AML-193 (cell line): ENCODE measurements around the gene CDH20.
A peak's percentile ranks its signal among the peaks of the same experiment; 100 is the strongest.

ENCODE experiments used
- DNase-seq, 2 experiments: peaks; one replicate each; lab custom pipeline; 2025; lab: John Stamatoyannopoulos, UW

The CDH20 gene

DNA sequence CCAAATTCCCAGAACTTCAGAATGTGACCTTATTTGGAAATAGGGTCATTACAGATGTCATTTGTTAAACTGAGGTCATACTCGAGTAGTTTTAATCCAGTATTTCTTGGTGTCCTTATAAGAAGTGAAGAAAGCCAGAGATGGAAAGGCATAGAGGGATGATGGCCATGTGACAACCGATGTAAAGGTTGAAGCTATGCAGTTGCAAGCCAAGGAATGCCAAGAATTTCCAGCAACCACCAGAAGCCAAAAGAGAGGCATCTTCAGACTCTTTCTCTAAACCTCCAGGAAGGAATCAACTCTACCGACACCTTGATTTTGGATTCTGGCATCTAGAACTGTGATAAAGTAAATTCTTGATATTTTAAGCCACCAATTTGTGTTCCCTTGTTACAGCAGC is 242.2 kb downstream of the CDH20 start:
- no peak for DNase-seq

- no peak for DNase-seq
Observed at GRCh38 chr18:61578846-61579245, 245.6 kb downstream of the CDH20 start.

- no peak for DNase-seq
Observed at GRCh38 chr18:61579581-61579980, 246.4 kb downstream of the CDH20 start.

DNA sequence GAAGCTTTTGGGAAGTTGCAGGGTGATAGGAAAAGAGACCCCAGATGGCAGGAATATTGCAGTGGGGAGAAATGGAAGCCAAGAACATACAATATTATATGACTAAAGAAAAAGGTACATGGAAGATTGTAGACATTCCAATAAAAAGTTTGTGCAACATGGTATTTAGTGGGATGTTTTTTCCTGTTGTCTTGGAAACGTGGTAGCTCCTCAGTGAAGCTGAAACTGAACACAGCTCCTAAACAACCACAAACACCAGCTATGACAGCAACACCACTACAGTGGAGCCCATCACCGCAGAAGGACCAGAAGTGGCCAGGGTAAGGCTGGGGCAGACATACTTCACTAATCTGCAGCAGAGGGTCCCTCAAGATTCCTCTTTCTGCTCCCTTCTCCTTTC is 246.8 kb downstream of the CDH20 start:
- no peak for DNase-seq

DNA sequence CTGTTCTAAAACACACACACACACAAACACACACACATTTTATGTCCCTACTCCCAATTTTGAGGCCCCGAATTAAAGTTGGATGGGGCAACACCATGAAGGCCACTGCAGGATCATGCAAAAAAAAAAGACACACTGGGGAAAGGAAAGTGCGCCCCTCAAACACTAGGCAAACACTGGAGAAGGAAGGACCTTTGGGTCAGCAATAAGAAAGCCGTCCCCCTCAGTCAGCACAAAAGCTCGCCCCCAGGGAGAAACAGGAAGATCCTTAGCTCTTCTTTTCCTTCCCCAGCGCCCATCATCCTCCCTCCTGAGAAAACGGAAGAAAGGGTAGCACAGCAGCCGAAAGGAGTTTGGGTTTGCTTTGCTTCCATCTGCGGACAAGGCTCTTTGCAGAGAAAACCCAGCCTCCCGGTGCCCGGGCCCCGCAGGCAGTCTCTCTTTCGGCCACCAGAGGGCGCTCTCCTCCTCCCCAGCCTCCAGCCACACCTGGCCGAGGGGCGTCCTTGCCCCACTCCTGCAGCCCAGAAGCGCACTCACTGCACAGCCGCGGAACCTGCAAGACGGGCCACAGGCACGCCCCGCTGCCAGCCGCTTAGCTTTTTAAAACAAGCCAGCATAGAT is 248.5 kb downstream of the CDH20 start:
- DNase-seq = peak in 1 of 2 experiments; percentile 3

DNA sequence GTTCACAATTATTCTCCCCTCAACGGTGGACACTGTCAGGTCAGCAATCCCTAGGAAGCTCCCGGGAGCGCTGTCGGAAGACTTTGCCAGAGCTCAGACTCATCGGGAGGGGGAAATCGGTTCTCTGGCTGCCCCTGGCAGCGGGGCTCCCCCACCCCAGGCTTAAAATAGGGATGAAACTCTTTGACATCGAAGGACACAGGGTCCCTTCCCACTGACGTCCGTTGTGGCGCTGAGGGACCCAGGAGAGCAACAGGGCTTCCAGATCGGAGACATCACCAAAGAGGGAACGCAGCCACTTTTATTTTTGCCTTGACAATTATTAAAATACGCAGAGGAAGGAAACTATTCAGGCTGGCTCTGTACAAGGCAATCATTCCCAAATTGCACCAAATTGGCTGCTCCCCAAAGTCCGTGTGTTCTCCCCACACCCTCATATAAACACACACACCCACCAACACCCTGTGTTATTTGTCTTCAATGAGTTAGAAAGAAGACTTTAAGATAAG is 249.0 kb downstream of the CDH20 start:
- DNase-seq = no peak

- no peak for DNase-seq
Observed at GRCh38 chr18:61583548-61583947, 250.3 kb downstream of the CDH20 start.

DNA sequence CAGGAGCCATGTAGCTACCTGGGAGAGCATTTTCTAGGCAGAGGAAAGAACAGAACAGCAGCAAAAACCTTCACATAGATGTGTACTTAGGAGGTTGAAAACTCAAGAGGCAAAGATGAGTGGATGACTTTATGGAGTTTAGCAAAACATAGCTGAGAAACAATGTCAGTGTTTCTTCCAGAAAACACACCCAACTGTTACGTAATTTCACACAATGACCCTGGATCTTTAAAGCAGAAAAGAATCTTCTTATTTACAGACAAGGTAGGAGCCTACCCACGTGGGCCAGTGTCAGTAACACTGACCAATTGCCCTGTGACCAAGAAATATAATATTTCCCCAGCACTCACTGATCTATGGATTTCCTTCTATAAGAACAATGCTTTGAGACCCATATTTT is 254.6 kb downstream of the CDH20 start:
- DNase-seq = no peak

- peak; percentile 4 to 18 for DNase-seq
Observed at GRCh38 chr18:61589053-61589723, 256.0 kb downstream of the CDH20 start.

DNA sequence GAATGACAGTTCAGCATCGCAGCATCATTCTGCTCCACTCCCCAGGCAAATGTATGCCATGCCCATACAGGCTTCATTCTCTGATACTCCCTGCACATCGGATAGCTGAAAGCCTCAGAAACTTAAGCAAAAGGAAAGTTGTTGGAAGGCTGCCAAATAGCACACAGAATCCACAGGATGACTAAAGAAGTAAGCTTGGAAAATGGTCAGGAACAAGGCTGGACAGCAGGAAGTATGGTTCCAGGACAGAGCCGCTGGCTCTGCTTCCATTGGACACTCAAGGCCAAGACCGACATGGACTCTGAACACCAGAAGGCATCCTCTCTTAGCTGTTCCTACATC is 256.5 kb downstream of the CDH20 start:
- no peak for DNase-seq

- no peak for DNase-seq
Observed at GRCh38 chr18:61591253-61591652, 258.0 kb downstream of the CDH20 start.

GRCh38 chr18:61595615-61596251 is 262.5 kb downstream of the CDH20 start:
- no peak for DNase-seq

DNA sequence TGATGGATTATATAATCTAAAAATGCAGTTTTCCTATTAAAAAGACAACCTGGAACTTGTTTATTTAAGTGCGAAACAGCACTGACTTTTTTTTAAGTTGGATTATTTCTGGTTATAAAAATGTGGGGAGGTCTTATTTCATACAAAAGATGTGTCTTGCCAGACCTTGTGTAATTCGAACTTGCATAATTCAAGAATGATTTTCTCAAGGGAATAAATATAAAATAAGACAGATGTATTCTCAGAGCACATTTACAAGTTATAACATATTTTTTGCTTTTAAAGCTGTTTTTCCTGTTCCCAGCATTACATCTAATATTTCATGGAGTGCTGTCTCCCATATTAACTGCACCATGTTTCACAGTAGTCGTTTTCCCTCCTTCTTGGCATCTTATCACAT is 263.1 kb downstream of the CDH20 start:
- DNase-seq = no peak

DNA sequence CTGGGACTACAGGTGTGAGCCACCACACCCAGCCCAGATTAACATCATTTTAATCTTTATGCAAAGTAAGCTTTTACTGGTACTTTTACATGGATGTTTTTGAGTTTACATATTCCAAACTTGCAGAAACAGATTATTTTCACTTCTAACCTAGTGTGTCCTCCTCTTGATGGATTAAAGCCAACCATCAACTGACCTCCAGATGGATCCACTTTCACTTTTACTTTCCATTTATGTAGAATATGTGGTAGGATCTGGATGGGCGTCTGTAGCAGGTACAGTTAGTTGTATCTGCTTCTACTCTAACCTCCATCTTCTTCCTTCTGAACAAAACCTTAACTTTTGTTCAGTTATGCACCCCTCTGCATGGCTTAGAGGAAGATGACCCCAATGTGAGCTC is 264.1 kb downstream of the CDH20 start:
- DNase-seq = no peak

DNA sequence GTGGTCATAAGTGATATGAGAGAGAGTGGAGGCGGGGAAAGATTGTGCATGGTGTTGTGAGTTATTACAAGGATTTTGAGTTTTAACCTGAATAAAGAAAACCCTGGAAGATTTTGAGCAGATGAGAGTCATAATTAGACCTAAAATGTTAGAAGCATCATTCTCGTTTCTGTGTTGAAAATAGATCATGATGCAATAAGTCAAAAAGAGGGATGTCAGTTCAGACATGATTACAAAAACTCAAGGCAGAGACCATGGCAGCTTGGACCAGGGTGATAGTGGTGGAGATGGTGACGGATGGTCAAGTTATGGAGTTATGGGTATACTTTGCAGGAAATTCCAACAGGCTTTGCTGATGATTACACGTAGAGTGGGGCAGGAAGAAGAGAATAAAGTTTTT is 267.2 kb downstream of the CDH20 start:
- DNase-seq = no peak

GRCh38 chr18:61602836-61603235 is 269.6 kb downstream of the CDH20 start:
- no peak for DNase-seq
